SK-N-SH (cell line): ENCODE results near the gene PRSS48. TPM values are rescaled to one million over a fixed set of nuclear protein-coding genes. Genes with fewer than 3 reads are reported as not detected.

Experiments used
- CTCF ChIA-PET: fragments of 300-600, 350-600 bp; formaldehyde crosslinking; extraction: SDS; loops from one replicate; lab custom pipeline; 2021; lab: Yijun Ruan, JAX
- POLR2A ChIA-PET: fragments of 350-600 bp; sonication (Branson Sonifier 250); formaldehyde crosslinking; extraction: SDS; loops from one replicate; lab custom pipeline; 2020; ENCODE audit warnings: antibody characterized with exemption, inconsistent platforms; lab: Yijun Ruan, JAX
- DNase-seq: peaks from one replicate; pipeline ENCODE4 v3.0.0; 2012
- H2AFZ ChIP-seq: fragments of 200-600 bp; sonication (generic); 2 replicates; pipeline ENCODE4 v1.8.1; 2016; ENCODE audit warnings: antibody characterized with exemption, mild to moderate bottlenecking, low read depth
- H3F3A ChIP-seq: fragments of 200-600 bp; sonication (generic); replicated peaks from 2 replicates; pipeline ENCODE3; 2016; ENCODE audit warnings: antibody characterized with exemption, mild to moderate bottlenecking; ENCODE audit not compliant: insufficient read depth
- H3K27ac ChIP-seq, 2 experiments: fragments of 200-500 bp in 1 of 2; fragments of 200-600 bp in 1 of 2; sonication (Bioruptor generic) in 1 of 2; sonication (generic), shearing (Covaris generic) in 1 of 2; 2 replicates each; pipeline versions ENCODE4 v1.5.1 to v1.6.1; 2014 to 2016; ENCODE audit warnings: low read depth in 2 of 2, inconsistent platforms in 1 of 2, low read length in 1 of 2, mild to moderate bottlenecking in 1 of 2, mixed read lengths in 1 of 2
- H3K27me3 ChIP-seq: fragments of 200-600 bp; sonication (generic), shearing (Covaris generic); 2 replicates; pipeline ENCODE4 v1.6.1; 2016; ENCODE audit warnings: mixed run types; ENCODE audit not compliant: insufficient read depth
- H3K36me3 ChIP-seq, 2 experiments: fragments of 200-500 bp in 1 of 2; fragments of 200-600 bp in 1 of 2; sonication (Bioruptor generic) in 1 of 2; sonication (generic) in 1 of 2; replicated peaks in 1 of 2; 2 replicates each; pipeline versions ENCODE3 to v1.5.1; 2014 to 2016; ENCODE audit warnings: low read length in 1 of 2, mild to moderate bottlenecking in 1 of 2; ENCODE audit not compliant: insufficient read depth in 2 of 2, control insufficient read depth in 1 of 2
- H3K4me1 ChIP-seq, 2 experiments: fragments of 200-500 bp in 1 of 2; fragments of 200-600 bp in 1 of 2; sonication (Bioruptor generic) in 1 of 2; sonication (generic), shearing (Covaris generic) in 1 of 2; 2 replicates each; pipeline versions ENCODE4 v1.5.1 to v1.6.1; 2014 to 2016; ENCODE audit warnings: low read depth in 1 of 2, low read length in 1 of 2, mixed run types in 1 of 2; ENCODE audit not compliant: insufficient read depth in 2 of 2, control insufficient read depth in 1 of 2
- H3K4me2 ChIP-seq: fragments of 200-600 bp; sonication (generic), shearing (Covaris generic); 2 replicates; pipeline ENCODE4 v1.6.1; 2017; ENCODE audit warnings: mixed run types
- H3K4me3 ChIP-seq, 2 experiments: fragments of 200-500 bp in 1 of 2; fragments of 200-600 bp in 1 of 2; sonication (Bioruptor generic) in 1 of 2; sonication (generic), shearing (Covaris generic) in 1 of 2; 2 replicates each; pipeline versions ENCODE4 v1.5.1 to v1.8.1; 2014 to 2016; ENCODE audit warnings: low read depth in 2 of 2, inconsistent platforms in 1 of 2, low read length in 1 of 2, mild to moderate bottlenecking in 1 of 2, mixed read lengths in 1 of 2, moderate library complexity in 1 of 2
- H3K79me2 ChIP-seq: fragments of 200-600 bp; sonication (generic); 2 replicates; pipeline ENCODE4 v1.8.1; 2017; ENCODE audit warnings: mild to moderate bottlenecking; ENCODE audit not compliant: insufficient read depth
- H3K9ac ChIP-seq: fragments of 200-600 bp; sonication (generic); 2 replicates; pipeline ENCODE4 v1.6.1; 2017; ENCODE audit warnings: mixed run types
- H3K9me2 ChIP-seq: fragments of 200-600 bp; sonication (generic); 2 replicates; pipeline ENCODE4 v1.6.1; 2017; ENCODE audit warnings: mixed run types
- H3K9me3 ChIP-seq: fragments of 200-600 bp; sonication (generic); 2 replicates; pipeline ENCODE4 v1.6.1; 2017; ENCODE audit warnings: mixed run types, mild to moderate bottlenecking, moderate library complexity
- H4K20me1 ChIP-seq: fragments of 200-600 bp; sonication (generic); 2 replicates; pipeline ENCODE4 v1.6.1; 2017; ENCODE audit warnings: mild to moderate bottlenecking, mixed run types; ENCODE audit not compliant: insufficient read depth
- CHD2 ChIP-seq: fragments of 150-350 bp; IDR thresholded peaks from 2 replicates; pipeline ENCODE4 v1.6.1; 2018; ENCODE audit warnings: low read length; ENCODE audit not compliant: partially characterized antibody
- CTCF ChIP-seq: fragments of 200-600 bp; sonication (generic); IDR thresholded peaks from 2 replicates; pipeline ENCODE4 v1.6.1; 2017; ENCODE audit warnings: antibody characterized with exemption, mild to moderate bottlenecking, moderate library complexity
- ELF1 ChIP-seq: IDR thresholded peaks from 2 replicates; pipeline ENCODE4 v1.4.0; 2012
- EZH2phosphoT487 ChIP-seq: fragments of 200-600 bp; sonication (generic); IDR thresholded peaks from 2 replicates; pipeline ENCODE4 v1.6.1; 2017; ENCODE audit warnings: low read depth, mixed run types, mild to moderate bottlenecking, antibody characterized with exemption, moderate library complexity, borderline replicate concordance
- FOSL2 ChIP-seq: IDR thresholded peaks from 2 replicates; pipeline ENCODE4 v1.4.0; 2012; ENCODE audit warnings: low read depth, mild to moderate bottlenecking, moderate library complexity, borderline replicate concordance
- MAX ChIP-seq: IDR thresholded peaks from 2 replicates; pipeline ENCODE4 v1.4.0; 2012; ENCODE audit warnings: low read depth
- NFIC ChIP-seq: IDR thresholded peaks from 2 replicates; pipeline ENCODE4 v1.4.0; 2012; ENCODE audit warnings: borderline replicate concordance
- NRF1 ChIP-seq: IDR thresholded peaks from 2 replicates; pipeline ENCODE4 v1.6.1; 2012; ENCODE audit warnings: low read depth, mild to moderate bottlenecking, low read length
- PBX3 ChIP-seq: IDR thresholded peaks from 2 replicates; pipeline ENCODE4; 2012
- POLR2AphosphoS5 ChIP-seq: IDR thresholded peaks from 2 replicates; pipeline ENCODE4 v1.6.1; 2012; ENCODE audit warnings: low read depth, low read length
- RAD21 ChIP-seq: IDR thresholded peaks from 2 replicates; pipeline ENCODE4 v1.6.1; 2012; ENCODE audit warnings: mild to moderate bottlenecking, low read length
- RXRA ChIP-seq: IDR thresholded peaks from 2 replicates; pipeline ENCODE4 v1.4.0; 2012; ENCODE audit warnings: low read depth, mild to moderate bottlenecking, borderline replicate concordance
- SIN3A ChIP-seq: IDR thresholded peaks from 2 replicates; pipeline ENCODE4 v1.6.1; 2012; ENCODE audit warnings: low read depth, mild to moderate bottlenecking, low read length, moderate library complexity, borderline replicate concordance
- TAF1 ChIP-seq: IDR thresholded peaks from 2 replicates; pipeline ENCODE4 v1.6.1; 2012; ENCODE audit warnings: low read depth, mild to moderate bottlenecking, low read length, moderate library complexity, borderline replicate concordance
- TEAD4 ChIP-seq: IDR thresholded peaks from 2 replicates; pipeline ENCODE4 v1.4.0; 2012; ENCODE audit warnings: mild to moderate bottlenecking, borderline replicate concordance; ENCODE audit not compliant: insufficient read depth
- USF1 ChIP-seq: IDR thresholded peaks from 2 replicates; pipeline ENCODE4 v1.4.0; 2012; ENCODE audit warnings: low read depth, borderline replicate concordance
- USF2 ChIP-seq: fragments of 150-350 bp; IDR thresholded peaks from 2 replicates; pipeline ENCODE4 v1.6.1; 2017; ENCODE audit warnings: antibody characterized with exemption, low read length, low read depth, borderline replicate concordance
- polyA plus RNA-seq, 3 experiments: library from polyadenylated mRNA; depleted of rRNA; stranded (reverse); fragments of >200 nt; gene quantifications; 2 replicates each; pipeline ENCODE4 v1.2.3, GENCODE V29; 2012

The PRSS48 gene
- polyA plus RNA-seq, 1 of the 3 experiments (the other 2 are of a cell fraction): not detected

GRCh38 chr4:151297170-151297569 is 20.2 kb downstream of the PRSS48 start:
- CTCF ChIA-PET: interaction anchor here (1.1 kb wide), 1 partner anchor 20 kb away, joined by 3 read pairs; the partner anchor contains the start of gene PRSS48
- H3K79me2 ChIP-seq: peaks cover 43% of the 10 kb centered on the region; the same call in 1 of the 2 replicates
- no peaks in the 10 kb centered on the region for H3K9me2 ChIP-seq
- H3F3A ChIP-seq: peaks cover 7% of the 10 kb centered on the region
- no peaks in the 10 kb centered on the region for H3K27me3 ChIP-seq
- no peak for DNase-seq
- peaks cover 0 to 4% of the 10 kb centered on the region in 2 experiments; a peak in 1 of 4 replicates for H3K4me1 ChIP-seq
- no peak overlapping the region for H3K4me2 ChIP-seq
- no peak overlapping the region for H3K27ac ChIP-seq
- H3K9ac ChIP-seq: no peak overlapping the region
- POLR2A ChIA-PET: no interaction called here
- no peak overlapping the region for H3K4me3 ChIP-seq
- H2AFZ ChIP-seq: no peak overlapping the region
- no peaks in the 10 kb centered on the region for H3K9me3 ChIP-seq
- no peaks in the 10 kb centered on the region for H4K20me1 ChIP-seq
- no peaks in the 10 kb centered on the region for H3K36me3 ChIP-seq
- no peak for TF ChIP-seq TAF1
- TF ChIP-seq ELF1: no peak
- no peak for TF ChIP-seq USF1
- TF ChIP-seq CTCF: no peak
- no peak for TF ChIP-seq EZH2phosphoT487
- TF ChIP-seq CHD2: no peak
- TF ChIP-seq NRF1: no peak
- no peak for TF ChIP-seq RXRA
- no peak for TF ChIP-seq POLR2AphosphoS5
- TF ChIP-seq MAX: no peak
- TF ChIP-seq TEAD4: no peak
- TF ChIP-seq FOSL2: no peak
- no peak for TF ChIP-seq SIN3A
- TF ChIP-seq RAD21: no peak
- no peak for TF ChIP-seq NFIC
- no peak for TF ChIP-seq PBX3
- TF ChIP-seq USF2: no peak
- TF ChIP-seq, all 33 proteins: peak for 0
